Uterus (tissue), 4 donors: Measurements from ENCODE around the gene PDE6B. TPM values are rescaled to one million over a fixed set of nuclear protein-coding genes. Genes with fewer than 3 reads are reported as not detected.

Experiments
- DNase-seq, 2 donors: peaks; one replicate each; pipeline ENCODE4 v3.0.0-alpha.2; 2019 to 2020
- H3K27ac ChIP-seq, 2 donors: fragments of 200-600 bp; sonication (generic); 1 replicate in 1 of 2; 2 replicates in 1 of 2; pipeline ENCODE4 v1.5.1; 2016 to 2018
- H3K27me3 ChIP-seq, 2 donors: fragments of 200-600 bp; sonication (generic); one replicate each; pipeline ENCODE4 v1.5.1; 2018 to 2019; ENCODE audit warnings: control low read depth in 1 of 2
- H3K36me3 ChIP-seq, 2 donors: fragments of 200-600 bp; sonication (generic); one replicate each; pipeline ENCODE4 v1.5.1; 2019; ENCODE audit warnings: control low read depth in 1 of 2
- H3K4me1 ChIP-seq, 2 donors: fragments of 200-600 bp; sonication (generic); one replicate each; pipeline ENCODE4 v1.5.1; 2018 to 2019; ENCODE audit warnings: control low read depth in 1 of 2
- H3K4me3 ChIP-seq, 2 donors: fragments of 200-600 bp; sonication (generic); 1 replicate in 1 of 2; 2 replicates in 1 of 2; pipeline ENCODE4 v1.5.1; 2018 to 2019; ENCODE audit warnings: mild to moderate bottlenecking in 1 of 2
- H3K9me3 ChIP-seq, 2 donors: fragments of 200-600 bp; sonication (generic); one replicate each; pipeline ENCODE4 v1.5.1; 2019; ENCODE audit warnings: control low read depth in 1 of 2
- POLR2A ChIP-seq, 2 donors: fragments of 450-650 bp; IDR thresholded peaks; one replicate each; pipeline ENCODE4 v1.6.1; 2016; ENCODE audit warnings: antibody characterized with exemption in 2 of 2, mild to moderate bottlenecking in 1 of 2, moderate library complexity in 1 of 2
- intact Hi-C: fragments of 100-400 bp; cut with DNase I; formaldehyde crosslinking; loops from one replicate; pipeline ENCODE4 v1.15.1; 2023; ENCODE audit warnings: low total_unique reads
- total RNA-seq, 4 donors: library from RNA; depleted of rRNA in 3 of 4; stranded (reverse); fragments of >200 nt in 3 of 4; gene quantifications; one replicate each; pipeline versions ENCODE4 v1.1.0 to v1.2.4, GENCODE V29; 2014 to 2023
- TF ChIP-seq, protein P1 (sequence below), 4 experiments: fragments of 200-600 bp in 2 of 4; fragments of 450-650 bp in 2 of 4; sonication (generic) in 2 of 4; IDR thresholded peaks; one replicate each; pipeline ENCODE4 v1.5.1; 2016 to 2019; ENCODE audit warnings: antibody characterized with exemption in 4 of 4, mild to moderate bottlenecking in 2 of 4, moderate library complexity in 1 of 4
- donor health status: DM: yes; HTN: yes; CAD: no.

The PDE6B gene
- total RNA-seq, 4 donors from 2014 or later: 0.26 to 16.2 (median 1.2) TPM; not detected in 1

DNA sequence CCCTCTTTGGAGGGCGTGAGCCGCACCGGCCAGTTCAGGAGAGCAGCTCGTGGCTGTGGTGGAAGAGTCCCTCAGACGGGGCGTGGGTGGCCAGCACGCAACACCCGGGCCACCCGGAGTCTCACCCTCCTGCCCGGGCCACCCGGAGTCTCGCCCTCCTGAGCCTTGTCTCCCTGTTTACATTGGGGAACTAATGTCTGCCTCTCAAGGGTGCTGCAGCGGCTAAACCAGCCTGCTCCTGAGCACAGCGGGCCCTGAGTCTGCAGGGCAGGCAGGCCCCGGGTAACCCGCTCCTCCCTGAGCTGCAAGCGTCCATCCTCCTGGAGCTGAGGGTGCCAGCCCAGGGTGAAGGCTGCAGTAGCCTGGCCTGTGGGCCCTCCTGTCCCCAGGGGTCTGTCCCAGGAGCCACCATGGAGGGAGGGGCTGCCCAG, 3.0 kb downstream of the PDE6B start:
- no peak overlapping the region for H3K27ac ChIP-seq
- H3K4me3 ChIP-seq: no peak overlapping the region
- intact Hi-C loops: no loop called here
- no peaks in the 10 kb centered on the region for H3K27me3 ChIP-seq
- H3K36me3 ChIP-seq: no peaks in the 10 kb centered on the region
- H3K4me1 ChIP-seq: no peaks in the 10 kb centered on the region
- no peaks in the 10 kb centered on the region for H3K9me3 ChIP-seq
- no peak for DNase-seq
- TF ChIP-seq, protein P1, sequence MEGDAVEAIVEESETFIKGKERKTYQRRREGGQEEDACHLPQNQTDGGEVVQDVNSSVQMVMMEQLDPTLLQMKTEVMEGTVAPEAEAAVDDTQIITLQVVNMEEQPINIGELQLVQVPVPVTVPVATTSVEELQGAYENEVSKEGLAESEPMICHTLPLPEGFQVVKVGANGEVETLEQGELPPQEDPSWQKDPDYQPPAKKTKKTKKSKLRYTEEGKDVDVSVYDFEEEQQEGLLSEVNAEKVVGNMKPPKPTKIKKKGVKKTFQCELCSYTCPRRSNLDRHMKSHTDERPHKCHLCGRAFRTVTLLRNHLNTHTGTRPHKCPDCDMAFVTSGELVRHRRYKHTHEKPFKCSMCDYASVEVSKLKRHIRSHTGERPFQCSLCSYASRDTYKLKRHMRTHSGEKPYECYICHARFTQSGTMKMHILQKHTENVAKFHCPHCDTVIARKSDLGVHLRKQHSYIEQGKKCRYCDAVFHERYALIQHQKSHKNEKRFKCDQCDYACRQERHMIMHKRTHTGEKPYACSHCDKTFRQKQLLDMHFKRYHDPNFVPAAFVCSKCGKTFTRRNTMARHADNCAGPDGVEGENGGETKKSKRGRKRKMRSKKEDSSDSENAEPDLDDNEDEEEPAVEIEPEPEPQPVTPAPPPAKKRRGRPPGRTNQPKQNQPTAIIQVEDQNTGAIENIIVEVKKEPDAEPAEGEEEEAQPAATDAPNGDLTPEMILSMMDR (IDR thresholded peaks at IDR 0.05): no peak
- TF ChIP-seq POLR2A (IDR thresholded peaks at IDR 0.05): no peak

DNA sequence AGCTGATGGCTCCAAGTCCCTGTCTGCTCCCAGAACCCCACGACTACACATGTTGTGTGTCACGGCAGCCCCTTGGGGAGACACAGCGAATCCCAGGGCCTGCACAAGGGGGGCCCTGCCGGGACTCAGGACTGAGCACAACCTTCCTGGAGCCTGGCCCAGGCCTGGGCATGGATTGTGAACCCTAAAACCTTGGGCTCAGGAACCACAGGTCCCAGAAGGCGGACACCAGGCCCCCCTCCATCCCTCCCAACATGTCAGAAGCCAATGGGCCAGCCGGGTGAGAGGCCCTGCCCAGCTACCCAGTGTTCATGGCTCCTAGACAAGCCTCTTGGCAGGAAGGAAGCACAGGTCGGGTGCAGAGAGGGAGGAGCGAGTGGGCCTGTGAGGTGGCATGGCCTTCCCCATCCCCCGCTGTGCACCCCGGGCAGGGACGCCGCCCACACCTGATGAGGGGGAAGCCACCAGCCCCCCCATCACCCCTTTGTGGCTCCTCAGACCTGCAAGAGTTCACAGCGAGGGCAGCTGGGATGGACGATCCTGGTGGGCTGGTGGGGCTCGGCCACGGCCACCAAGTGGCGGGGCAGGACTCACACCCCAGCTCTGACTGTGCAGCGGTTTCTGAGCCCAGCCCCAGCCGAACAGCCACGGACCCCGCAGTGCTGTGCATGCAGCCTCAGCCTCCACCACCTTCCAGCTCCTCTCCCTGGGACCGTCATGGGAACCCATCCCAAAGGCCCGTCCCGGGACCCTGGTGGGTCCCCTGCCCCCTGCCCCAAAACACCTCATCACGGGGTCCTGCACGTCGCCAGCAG, 3.7 kb downstream of the PDE6B start:
- Histone ChIP-seq H3K36me3 (no peaks in the 10 kb centered on the region), H3K4me3 (no peak overlapping the region), H3K4me1 (no peaks in the 10 kb centered on the region), H3K27me3 (no peaks in the 10 kb centered on the region), H3K9me3 (no peaks in the 10 kb centered on the region), H3K27ac (no peak overlapping the region)
- TF ChIP-seq, protein P1 (IDR thresholded peaks at IDR 0.05): no peak
- no peak for TF ChIP-seq POLR2A (IDR thresholded peaks at IDR 0.05)
- DNase-seq: no peak
- intact Hi-C loops: no loop called here

DNA sequence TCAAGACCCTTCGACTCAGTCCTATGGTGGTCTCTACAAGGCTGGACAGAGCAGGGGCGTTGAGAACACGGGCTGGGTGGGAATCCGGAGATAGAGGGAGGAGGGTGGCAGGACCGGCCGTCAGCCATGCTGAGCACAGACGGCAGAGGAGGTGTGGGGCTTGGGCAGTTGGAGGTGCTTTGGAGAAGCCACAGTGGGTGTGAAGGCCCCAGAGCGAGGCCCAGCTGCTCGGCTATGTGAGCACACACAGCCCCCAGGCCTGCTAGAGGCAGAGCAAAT, 4.2 kb downstream of the PDE6B start:
- Histone ChIP-seq H3K27ac (no peak overlapping the region), H3K4me1 (no peaks in the 10 kb centered on the region), H3K9me3 (no peaks in the 10 kb centered on the region), H3K4me3 (no peak overlapping the region), H3K36me3 (no peaks in the 10 kb centered on the region), H3K27me3 (no peaks in the 10 kb centered on the region)
- intact Hi-C loops: no loop called here
- DNase-seq: no peak
- TF ChIP-seq, protein P1 (IDR thresholded peaks at IDR 0.05): no peak
- no peak for TF ChIP-seq POLR2A (IDR thresholded peaks at IDR 0.05)

DNA sequence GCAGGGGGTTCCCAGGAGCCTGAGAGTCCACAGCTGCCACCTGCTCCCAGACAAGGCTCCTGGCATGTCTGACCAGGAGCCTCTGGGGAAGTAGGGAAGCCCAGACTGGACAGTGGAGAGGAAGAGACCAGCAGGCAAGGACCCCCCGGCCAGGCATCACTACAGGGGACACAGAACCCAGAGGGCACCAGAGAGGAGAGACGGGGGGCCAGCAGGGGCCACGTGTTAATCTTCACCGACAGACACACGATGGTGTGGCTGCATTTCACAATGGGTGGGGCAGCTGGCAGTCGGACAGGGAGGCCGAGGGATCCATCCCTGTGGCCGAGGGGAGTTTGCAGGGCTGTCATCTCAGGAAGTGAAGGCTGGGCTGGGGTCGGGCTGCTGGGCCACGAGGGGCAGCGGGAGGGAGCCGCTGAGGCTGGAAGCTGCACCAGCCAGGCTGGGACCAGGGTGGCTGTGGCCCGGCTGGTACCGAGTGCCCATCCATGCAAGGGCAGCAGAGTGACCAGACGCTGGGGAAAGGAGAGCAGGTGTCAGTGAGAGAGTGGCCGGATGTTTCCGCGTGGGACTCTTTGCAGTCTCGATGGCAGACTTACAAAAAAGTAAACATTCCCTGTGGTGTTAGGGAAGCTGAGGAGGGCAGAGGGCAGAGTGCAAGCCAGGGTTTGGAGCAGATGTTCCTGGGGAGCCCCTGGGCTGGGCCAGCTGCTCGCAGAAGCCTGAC, 4.7 kb downstream of the PDE6B start:
- Histone ChIP-seq H3K4me1 (no peaks in the 10 kb centered on the region), H3K27ac (no peak overlapping the region), H3K36me3 (no peaks in the 10 kb centered on the region), H3K4me3 (no peak overlapping the region), H3K9me3 (no peaks in the 10 kb centered on the region), H3K27me3 (no peaks in the 10 kb centered on the region)
- intact Hi-C loops: no loop called here
- TF ChIP-seq, protein P1 (IDR thresholded peaks at IDR 0.05): no peak
- no peak for TF ChIP-seq POLR2A (IDR thresholded peaks at IDR 0.05)
- no peak for DNase-seq

DNA sequence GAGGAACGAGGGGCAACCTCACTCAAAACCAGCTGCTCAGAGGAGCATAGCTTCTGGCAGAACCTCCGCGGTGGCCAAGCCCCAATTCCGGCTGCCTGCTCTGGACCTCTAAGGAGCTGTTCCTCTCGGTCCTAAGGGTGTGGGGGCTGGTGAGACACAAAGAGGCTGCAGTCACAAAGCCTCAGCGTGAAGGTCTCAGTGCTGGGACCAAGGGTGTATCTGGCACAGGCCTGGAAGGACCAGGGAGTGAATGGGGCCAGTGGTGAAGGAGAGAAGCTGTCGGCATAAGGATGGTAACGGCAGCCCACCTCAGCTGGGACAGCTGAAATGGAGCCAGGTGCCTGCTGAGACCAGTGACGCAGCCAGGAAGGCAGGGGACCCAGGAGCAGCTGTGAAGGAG, 5.3 kb downstream of the PDE6B start:
- no peak overlapping the region for H3K4me3 ChIP-seq
- TF ChIP-seq, protein P1 (IDR thresholded peaks at IDR 0.05): no peak
- TF ChIP-seq POLR2A (IDR thresholded peaks at IDR 0.05): no peak
- intact Hi-C loops: no loop called here
- no peak for DNase-seq
- no peaks in the 10 kb centered on the region for H3K4me1 ChIP-seq
- H3K9me3 ChIP-seq: no peaks in the 10 kb centered on the region
- H3K27me3 ChIP-seq: no peaks in the 10 kb centered on the region
- H3K27ac ChIP-seq: no peak overlapping the region
- no peaks in the 10 kb centered on the region for H3K36me3 ChIP-seq
